ENCODE results near the gene TLCD2.
A peak's percentile ranks its signal among the peaks of the same experiment; 100 is the strongest.
"Not testable (repeated sequence)": the region's sequence is repeated elsewhere in the genome, so short reads cannot be mapped to it uniquely, and the experiment has no call there.

Gene TLCD2

GRCh38 chr17:1693339-1693738 lies 16.8 kb downstream of the TLCD2 start:
- TF ChIP-seq, protein P1, sequence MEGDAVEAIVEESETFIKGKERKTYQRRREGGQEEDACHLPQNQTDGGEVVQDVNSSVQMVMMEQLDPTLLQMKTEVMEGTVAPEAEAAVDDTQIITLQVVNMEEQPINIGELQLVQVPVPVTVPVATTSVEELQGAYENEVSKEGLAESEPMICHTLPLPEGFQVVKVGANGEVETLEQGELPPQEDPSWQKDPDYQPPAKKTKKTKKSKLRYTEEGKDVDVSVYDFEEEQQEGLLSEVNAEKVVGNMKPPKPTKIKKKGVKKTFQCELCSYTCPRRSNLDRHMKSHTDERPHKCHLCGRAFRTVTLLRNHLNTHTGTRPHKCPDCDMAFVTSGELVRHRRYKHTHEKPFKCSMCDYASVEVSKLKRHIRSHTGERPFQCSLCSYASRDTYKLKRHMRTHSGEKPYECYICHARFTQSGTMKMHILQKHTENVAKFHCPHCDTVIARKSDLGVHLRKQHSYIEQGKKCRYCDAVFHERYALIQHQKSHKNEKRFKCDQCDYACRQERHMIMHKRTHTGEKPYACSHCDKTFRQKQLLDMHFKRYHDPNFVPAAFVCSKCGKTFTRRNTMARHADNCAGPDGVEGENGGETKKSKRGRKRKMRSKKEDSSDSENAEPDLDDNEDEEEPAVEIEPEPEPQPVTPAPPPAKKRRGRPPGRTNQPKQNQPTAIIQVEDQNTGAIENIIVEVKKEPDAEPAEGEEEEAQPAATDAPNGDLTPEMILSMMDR (IDR thresholded peaks at IDR 0.05; ENCODE audit: low read depth, low read length) = no peak
- no peak overlapping the region for H3K4me3 ChIP-seq (ENCODE audit: low read depth, low read length)

GRCh38 chr17:1690544-1691221 lies 19.5 kb downstream of the TLCD2 start:
- H3K4me3 ChIP-seq (ENCODE audit: low read depth, low read length) = no peak overlapping the region
- TF ChIP-seq, protein P1 (IDR thresholded peaks at IDR 0.05; ENCODE audit: low read depth, low read length) = no peak

DNA sequence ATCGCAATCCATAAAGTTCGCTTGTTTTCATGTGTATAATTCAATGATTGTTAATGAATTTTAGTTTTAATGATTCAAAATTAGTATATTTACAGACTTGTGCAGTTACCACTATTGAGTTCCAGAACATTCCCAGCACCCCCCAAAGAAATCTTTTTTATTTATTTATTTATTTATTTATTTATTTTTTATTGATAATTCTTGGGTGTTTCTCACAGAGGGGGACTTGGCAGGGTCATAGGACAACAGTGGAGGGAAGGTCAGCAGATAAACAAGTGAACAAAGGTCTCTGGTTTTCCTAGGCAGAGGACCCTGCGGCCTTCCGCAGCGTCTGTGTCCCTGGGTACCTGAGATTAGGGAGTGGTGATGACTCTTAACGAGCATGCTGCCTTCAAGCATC lies 21.8 kb downstream of the TLCD2 start:
- H3K4me3 ChIP-seq (ENCODE audit: low read depth, low read length) = not testable (repeated sequence)

- H3K4me3 ChIP-seq (ENCODE audit: low read depth, low read length) = no peak overlapping the region
- TF ChIP-seq, protein P1 (IDR thresholded peaks at IDR 0.05; ENCODE audit: low read depth, low read length) = no peak
These were observed 24.1 kb downstream of the TLCD2 start for GRCh38 chr17:1686086-1686485.

GRCh38 chr17:1684378-1685189 lies 25.6 kb downstream of the TLCD2 start, which contains the start of gene PRPF8:
Gene PRPF8, minus strand, starts transcription at chr17:1684867. Its CDS starts 296 bp downstream, at chr17:1684571.
- TF ChIP-seq, protein P1 (IDR thresholded peaks at IDR 0.05; ENCODE audit: low read depth, low read length) = no peak

GRCh38 chr17:1683459-1683858 lies 26.7 kb downstream of the TLCD2 start:
- peak overlapping the region; percentile 87 for H3K4me3 ChIP-seq (ENCODE audit: low read depth, low read length)
- TF ChIP-seq, protein P1 (IDR thresholded peaks at IDR 0.05; ENCODE audit: low read depth, low read length) = no peak

More at GRCh38 chr17:1684378-1685189, 25.6 kb downstream of the TLCD2 start, which contains the start of gene PRPF8:
- peak within 1 kb of the TSS; percentile 87 for H3K4me3 ChIP-seq (ENCODE audit: low read depth, low read length)

GRCh38 chr17:1676401-1676800 lies 33.8 kb downstream of the TLCD2 start:
- TF ChIP-seq, protein P1 (IDR thresholded peaks at IDR 0.05; ENCODE audit: low read depth, low read length) = no peak
- H3K4me3 ChIP-seq (ENCODE audit: low read depth, low read length) = no peak overlapping the region

Measured in WI38 (cell line).